PC-3 (cell line): ENCODE results near the gene REXO1.

Experiments used
- EZH2 ChIP-seq: fragments of 300-600 bp; sonication (generic); IDR thresholded peaks from one replicate; pipeline ENCODE4 v1.6.1; 2017; ENCODE audit warnings: antibody characterized with exemption, mild to moderate bottlenecking, low read length; ENCODE audit not compliant: unreplicated experiment
- EZH2phosphoT487 ChIP-seq: fragments of 300-600 bp; sonication (generic); IDR thresholded peaks from 2 replicates; pipeline ENCODE4 v1.6.1; 2018; ENCODE audit warnings: mild to moderate bottlenecking, antibody characterized with exemption, low read length, borderline replicate concordance
- TF ChIP-seq, protein P1 (sequence below): fragments of 300-600 bp; sonication (generic); conservative IDR thresholded peaks from 2 replicates; pipeline ENCODE4 v1.5.1; 2017; ENCODE audit warnings: antibody characterized with exemption, low read depth, mild to moderate bottlenecking, low read length

DNA sequence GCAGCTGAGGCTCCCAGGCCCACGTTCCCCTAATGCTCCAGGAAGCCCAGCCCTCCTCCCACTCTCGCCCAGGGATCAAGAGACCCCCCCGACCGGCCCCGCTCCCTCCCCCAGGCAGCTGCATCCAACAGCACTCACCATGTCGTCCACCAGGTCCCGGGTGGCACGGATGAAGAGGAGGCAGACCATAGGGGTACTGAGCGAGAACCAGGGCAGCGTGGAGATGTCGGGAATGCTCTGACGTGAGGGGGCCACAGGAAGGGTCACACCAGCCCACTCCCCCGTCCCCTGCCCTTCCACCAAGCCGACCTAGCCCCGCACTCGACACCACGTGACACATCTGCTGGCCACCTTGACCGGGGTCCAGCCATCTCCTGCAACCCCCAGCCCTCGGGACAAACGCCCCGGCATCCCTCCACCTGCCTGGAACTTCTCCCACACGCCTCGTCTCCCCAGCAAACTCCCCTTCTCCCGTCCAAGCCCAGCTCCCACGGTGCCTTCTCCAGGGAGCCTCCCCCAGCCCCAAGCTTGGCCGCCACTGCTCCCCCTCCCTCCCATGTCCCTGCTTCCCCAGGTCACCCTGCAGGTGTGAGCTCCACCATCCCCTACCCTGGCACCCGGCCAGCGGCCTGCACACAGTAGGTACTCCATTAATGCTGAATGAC is 41.1 kb downstream of the REXO1 start:
- TF ChIP-seq, protein P1, sequence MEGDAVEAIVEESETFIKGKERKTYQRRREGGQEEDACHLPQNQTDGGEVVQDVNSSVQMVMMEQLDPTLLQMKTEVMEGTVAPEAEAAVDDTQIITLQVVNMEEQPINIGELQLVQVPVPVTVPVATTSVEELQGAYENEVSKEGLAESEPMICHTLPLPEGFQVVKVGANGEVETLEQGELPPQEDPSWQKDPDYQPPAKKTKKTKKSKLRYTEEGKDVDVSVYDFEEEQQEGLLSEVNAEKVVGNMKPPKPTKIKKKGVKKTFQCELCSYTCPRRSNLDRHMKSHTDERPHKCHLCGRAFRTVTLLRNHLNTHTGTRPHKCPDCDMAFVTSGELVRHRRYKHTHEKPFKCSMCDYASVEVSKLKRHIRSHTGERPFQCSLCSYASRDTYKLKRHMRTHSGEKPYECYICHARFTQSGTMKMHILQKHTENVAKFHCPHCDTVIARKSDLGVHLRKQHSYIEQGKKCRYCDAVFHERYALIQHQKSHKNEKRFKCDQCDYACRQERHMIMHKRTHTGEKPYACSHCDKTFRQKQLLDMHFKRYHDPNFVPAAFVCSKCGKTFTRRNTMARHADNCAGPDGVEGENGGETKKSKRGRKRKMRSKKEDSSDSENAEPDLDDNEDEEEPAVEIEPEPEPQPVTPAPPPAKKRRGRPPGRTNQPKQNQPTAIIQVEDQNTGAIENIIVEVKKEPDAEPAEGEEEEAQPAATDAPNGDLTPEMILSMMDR: no peak
- TF ChIP-seq EZH2: no peak
- no peak for TF ChIP-seq EZH2phosphoT487
